Ishikawa (cell line): ENCODE results near the gene EEPD1.

ENCODE experiments used
- FOXM1 ChIP-seq: IDR thresholded peaks from 2 replicates; pipeline ENCODE4 v1.6.1; 2012; ENCODE audit warnings: low read depth, borderline replicate concordance
- TAF1 ChIP-seq: IDR thresholded peaks from 2 replicates; pipeline ENCODE4 v1.6.1; 2012; ENCODE audit warnings: low read depth, mild to moderate bottlenecking

DNA sequence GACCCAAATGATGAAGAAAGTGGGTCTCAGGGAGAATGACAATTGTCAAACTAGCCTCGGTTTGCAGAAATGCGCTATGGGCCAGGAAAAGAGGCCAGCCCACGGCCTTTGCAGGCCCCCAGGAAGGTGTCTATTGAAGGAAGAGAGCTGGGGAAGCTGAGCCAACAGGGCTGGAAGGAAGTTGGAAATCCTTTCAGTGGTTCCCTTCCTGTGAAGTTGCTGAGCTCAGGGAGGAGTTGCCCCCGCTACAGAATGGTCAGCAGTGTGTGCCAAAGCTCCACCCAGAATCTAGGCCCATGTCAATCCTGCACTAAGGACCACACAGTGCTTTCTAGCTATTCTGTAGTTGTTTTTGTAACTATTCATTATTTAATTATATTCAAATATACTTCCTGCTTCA lies 145.1 kb downstream of the EEPD1 start:
- TF ChIP-seq FOXM1 (no peak), TAF1 (no peak)
